OCI-LY3 (cell line): ENCODE data around the gene KLF4.
"Not testable (repeated sequence)": the region's sequence is repeated elsewhere in the genome, so short reads cannot be mapped to it uniquely, and the experiment has no call there.

Source experiments
- CTCF ChIP-seq: fragments of 200-600, 300-600 bp; sonication (generic); IDR thresholded peaks from 2 replicates; pipeline ENCODE4 v1.5.1; 2014; ENCODE audit warnings: antibody characterized with exemption, low read length, low read depth
- EZH2phosphoT487 ChIP-seq: fragments of 200-600 bp; shearing (Covaris generic); IDR thresholded peaks from 2 replicates; pipeline ENCODE4 v1.6.1; 2018; ENCODE audit warnings: antibody characterized with exemption, mixed run types, low read depth

- TF ChIP-seq CTCF, EZH2phosphoT487: not testable (repeated sequence)
Measured at GRCh38 chr9:107490606-107490970, 1.0 kb upstream of the KLF4 start.
